Suppressor macrophage (primary cell): ENCODE results near the gene PPP5C.
"Not testable (repeated sequence)": the region's sequence is repeated elsewhere in the genome, so short reads cannot be mapped to it uniquely, and the experiment has no call there.

Source experiments
- DNase-seq, 4 experiments: peaks; one replicate each; pipeline ENCODE4 v3.0.0-alpha.2; 2020 to 2022

The PPP5C gene

DNA sequence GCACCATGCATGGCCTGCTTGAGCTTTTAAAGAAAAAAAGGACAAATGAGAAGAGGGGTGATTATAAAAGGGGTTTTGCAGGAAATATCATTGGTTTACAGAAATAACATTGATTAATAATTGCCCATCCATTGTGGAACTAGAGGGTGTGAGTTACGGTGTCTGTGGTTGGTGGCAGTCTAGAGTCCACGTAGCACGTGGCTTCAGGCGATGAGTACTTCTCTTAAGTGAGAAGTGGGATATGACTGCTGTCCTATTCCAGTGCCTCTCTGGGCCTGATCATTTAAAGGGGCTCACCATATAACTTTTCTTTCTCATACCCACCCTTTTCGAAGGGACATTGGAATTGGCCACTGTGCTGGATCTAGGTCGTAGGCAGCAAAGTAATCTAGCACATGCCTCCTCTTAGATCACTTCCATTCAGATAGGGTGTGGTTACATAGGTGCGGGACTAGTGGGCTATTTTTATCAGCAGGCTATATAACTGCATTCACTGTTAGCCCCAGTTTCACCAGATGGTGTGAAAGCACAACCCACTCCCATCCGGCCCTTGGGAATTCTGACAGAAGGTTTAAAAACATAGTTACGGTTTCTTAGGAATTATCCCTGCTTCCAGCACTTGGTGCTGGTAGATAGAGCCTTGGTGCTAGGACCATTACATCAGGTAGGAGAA, 19.9 kb downstream of the PPP5C start:
- no peak for DNase-seq

DNA sequence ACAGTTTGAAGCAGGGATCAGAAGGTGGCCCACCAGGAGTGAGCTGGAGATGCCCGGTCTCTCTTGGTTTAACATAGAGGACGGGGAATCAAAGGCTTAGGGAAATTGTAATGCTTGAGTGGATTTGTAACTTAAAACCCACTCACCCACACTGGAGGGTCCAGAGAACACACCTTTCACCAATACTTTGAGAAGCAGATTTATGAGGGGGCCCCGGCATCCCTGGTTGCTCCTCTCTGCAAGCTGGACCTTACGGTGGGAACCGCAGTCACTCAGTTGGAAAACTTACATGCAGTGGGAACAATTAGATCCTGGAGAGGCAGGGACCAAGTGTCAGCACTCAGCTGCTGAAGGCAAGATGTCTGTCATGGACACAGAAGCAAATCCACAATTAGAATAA, 20.5 kb downstream of the PPP5C start:
- no peak for DNase-seq

DNA sequence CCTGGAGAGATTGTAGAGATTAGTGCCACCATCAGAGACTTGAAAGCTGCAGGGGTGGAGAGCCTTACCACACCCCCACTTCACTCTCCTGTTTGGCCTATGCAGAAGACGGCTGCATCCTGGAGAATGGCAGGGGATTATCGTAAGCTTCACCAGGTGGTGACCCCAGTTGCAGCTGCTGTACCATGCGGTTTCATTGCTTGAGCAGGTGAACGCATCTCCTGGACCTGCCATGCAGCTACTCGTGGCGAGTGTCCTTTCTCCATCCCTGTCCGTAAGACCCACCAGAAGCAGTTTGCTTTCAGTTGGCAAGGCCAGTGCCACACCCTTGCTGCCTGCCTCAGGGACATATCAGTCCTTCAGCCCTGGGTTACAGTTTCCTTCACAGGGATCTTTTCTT, 21.2 kb downstream of the PPP5C start:
- no peak for DNase-seq

DNA sequence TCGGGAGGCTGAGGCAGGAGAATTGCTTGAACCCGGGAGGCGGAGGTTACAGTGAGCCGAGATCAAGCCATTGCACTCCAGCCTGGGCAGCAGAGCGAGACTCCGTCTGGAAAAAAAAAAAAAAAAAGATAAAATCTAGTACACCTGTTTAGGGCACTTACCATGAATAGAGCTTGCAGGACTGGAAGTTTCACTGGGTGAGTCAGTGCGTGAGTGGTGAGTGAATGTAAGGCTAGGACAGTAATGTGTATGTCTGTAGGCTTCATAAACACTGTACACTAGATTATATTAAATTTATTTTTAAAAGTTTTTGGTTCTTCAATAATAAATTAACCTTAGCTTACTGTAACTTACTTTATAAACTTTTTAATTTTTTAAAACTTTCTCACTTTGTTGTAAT, 22.9 kb downstream of the PPP5C start:
- DNase-seq = no peak

DNA sequence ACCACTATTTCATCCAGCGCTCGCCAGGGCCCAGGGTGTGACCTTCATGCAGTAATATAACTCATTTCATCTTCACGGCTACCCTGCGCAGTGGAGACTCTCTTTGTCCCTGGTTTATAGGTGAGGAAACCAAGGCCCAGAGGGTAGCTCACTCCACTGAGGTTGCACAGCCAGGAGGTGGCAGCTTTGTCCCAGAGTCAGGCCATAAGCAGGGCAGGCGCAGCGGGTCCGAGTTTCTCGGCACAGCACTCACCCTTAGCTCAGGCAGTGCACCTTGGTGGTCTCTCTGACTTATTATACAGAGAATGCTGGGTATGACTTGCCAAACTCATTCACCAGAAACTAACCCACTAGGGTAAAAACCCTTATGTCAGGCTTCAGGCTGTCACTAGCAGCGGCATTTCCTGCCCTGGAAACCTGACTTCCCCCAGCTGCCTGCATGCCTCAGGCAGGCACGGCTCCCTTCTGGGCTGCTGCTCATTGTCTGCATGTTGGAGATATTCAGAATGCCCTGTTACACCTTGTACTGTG, 24.5 kb downstream of the PPP5C start:
- no peak for DNase-seq

DNA sequence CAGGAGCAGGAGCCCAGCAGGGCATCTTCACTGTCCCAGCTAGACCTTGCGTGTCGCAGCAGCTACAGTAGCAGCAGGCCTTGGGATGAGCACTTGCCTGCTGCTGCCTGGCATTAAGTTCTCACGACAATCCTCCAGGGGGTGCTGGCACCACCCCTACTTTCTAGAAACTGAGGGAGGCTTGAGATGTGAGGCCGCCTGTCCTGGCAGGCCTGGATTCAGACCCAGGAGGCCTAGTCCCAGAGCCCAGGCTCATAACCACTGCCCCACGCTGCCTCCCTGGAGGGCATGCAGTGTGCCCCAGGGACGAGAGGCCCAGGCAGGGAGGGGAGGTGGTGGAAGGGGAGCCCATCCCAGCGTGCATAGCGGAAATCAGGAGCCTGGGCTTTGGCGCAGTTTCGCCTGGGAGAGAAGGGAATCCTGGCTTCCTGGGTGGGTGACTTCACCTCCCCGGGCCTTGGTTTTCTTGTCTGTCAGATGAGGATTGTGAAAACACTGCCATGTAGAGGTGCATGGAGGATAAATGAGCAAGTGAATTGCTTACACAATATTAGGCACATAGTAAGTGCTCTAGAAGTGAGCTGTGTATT, 26.1 kb downstream of the PPP5C start:
- no peak for DNase-seq

DNA sequence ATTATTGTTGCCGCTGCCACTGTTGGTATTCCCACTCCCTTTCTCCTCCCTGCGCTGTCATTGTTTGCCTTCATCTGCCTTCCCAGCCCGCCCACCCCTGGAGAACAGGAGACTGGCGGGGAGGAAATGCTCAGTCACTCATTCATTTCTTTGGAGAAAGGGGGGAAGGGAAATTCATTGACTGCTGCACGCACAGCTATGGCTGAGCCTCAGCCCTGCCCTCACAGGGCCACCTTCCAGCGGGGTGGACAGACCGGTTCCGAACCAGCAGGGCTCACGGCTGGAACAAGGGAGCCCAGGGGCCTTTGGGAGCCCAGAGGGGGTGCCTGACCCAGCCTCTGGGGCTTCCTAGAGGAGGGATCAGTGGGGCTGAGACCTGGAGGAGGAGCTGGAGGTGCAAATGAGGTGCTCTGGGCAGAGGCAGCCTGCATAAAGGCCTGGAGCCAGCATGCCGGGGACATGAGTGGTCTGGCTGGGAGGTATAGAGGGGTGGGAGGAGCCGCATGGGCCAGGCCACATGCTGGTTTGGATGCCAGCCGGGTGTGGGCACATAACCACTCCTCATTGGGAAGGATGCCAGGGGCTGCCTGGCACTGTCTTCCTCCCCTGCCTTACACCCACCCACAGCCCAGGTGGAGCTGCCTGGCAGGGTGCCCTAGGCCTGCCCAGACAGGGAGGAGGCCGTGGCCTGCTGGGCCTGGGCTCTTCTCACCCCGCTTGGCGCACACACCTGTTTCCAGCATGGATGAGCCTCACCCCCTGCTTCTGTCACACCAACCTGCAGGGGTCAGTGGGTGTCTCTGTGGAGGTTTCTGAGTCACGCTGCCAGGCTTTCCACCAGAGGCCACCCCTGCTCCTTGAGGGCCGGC, 26.8 kb downstream of the PPP5C start:
- no peak for DNase-seq

DNA sequence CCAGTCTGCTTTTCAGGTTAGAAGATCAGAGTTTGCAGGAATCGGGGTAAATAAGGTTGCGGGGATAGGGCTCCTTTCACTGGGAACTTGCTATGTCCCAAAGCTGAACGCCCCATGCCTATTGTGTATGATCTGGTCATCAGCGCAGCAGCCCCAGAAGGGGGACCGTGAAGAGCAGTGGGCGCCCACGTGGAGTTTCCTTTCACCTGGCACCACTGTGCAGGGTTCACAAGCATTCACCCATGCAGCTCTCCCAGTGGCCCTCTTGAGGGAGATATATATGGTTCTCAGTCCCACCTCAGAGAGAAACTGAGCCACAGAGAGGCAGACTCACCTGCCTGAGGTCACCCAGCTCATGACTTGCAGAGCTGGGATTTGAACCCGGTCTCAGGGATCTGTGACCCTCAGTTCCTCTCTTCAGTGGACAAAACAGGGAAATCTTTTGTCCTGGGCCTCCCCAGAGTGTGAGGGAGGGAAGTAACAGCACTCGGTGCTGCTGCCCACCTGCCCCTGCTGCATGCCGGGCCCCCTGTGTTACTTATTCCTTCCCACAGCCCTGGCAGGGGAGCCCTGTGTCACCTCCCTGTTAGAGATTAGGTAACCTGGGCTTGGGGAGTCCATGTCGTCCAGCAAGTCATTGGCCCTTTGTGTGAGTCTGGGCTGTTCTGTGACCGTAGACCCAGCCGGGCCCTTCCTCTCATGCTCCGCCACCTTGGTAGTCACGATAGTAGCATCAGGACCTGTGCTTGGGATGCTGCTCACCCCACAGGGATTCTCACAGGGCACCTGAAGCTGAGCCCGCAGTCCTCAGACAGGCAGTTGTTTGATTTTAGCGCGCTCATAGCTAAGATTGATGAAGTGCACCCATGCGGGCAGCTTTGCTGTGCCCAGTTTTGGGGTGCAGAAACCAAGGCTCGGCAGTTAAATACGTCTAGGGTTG, 27.9 kb downstream of the PPP5C start:
- DNase-seq = no peak

DNA sequence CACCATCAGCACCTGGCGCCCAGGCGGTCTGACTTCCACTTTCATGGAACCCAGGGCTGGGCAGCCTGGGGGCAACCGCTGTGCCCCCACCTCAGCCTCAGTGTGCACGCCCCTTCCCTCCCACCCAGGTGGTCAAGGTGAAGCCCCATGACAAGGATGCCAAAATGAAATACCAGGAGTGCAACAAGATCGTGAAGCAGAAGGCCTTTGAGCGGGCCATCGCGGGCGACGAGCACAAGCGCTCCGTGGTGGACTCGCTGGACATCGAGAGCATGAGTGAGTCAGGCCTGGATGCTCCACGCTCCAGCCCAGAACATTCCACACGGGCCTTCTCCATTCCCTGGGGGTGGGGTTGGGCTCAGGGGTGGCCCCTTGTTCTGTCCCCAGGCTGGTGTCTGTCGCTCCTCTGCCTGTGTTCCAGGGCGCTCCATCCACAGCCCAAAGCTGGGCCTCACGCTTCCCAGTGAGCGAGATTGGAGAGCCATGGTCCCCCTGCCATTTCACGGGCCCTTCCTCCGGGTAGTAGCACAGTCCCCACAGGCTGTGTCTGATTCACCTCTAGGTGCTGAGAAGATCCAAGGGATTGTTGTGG, 28.7 kb downstream of the PPP5C start:
- DNase-seq = not testable (repeated sequence)

DNA sequence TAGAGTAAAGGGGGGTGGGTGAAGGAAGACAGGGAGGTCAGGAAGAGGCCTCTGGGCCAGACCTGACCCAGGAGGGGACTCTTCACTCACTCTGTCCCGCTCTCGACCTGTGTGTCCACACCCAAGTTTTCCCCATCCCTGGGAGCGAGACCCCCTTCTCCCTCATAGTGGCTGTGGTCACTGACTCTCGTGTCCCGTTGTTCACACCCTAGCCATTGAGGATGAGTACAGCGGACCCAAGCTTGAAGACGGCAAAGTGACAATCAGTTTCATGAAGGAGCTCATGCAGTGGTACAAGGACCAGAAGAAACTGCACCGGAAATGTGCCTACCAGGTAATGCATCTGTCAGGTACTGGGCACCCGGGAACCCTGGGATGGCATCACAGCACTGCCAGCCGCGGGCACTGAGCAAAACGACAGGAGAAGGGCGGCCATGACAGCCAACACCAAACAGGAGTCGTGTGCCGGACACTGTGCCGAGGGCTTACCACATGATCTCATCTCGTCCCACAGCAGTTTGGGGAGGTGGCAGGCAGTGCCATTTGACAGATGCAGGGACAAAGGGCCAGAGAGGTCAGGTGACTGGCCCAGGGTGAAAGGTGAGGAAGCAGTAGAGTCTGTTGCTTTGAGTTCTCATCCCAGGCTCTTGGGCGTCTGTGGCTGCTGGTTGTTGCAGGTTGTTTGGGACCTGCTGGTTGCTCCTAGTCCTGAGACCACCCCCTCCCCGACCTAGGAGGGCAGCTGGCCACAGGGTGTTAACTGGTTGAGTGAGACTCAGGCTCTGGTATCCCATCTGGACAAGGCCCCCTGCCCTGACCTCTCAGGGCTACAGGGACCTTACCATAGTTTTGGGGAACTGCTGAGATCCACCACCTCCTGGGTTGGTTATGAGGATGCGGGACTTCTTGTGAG, 29.6 kb downstream of the PPP5C start:
- DNase-seq = no peak

DNA sequence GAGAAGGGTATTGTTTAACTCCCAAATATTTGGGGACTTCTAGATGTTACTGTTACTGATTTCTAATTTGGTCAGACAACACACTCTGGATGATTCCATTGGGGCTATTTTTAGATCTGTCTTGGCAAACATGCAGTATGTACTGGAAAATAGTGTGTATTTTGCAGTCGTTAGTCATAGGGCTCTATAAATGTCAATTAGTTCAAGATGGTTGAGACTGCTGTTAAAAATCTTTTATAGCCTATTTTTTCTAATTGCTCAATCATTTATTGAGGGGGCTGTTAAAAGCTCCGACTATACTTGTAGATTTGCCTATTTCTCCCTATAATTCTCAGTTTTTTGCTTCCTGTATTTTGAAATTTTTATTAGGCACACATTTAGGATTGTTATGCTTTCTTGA, 31.4 kb downstream of the PPP5C start:
- DNase-seq = no peak

DNA sequence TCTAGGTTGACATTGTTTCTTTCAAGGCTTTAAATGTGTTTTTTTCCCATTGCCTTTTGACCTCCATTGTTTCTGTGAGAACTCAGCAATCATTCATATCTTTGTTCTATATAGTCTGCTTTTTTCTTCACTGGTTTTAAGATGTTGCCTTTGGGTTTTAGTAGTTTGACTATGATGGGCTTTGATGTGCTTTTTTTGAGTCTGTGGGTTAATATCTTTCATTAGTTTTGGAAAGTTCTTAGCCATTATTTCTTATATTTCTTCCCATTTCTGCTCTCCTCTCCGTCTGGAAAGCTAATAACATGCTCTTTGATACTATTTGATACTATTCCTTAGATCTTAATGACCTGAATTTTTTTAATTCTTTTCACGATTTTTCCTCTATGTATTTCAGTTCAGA, 33.8 kb downstream of the PPP5C start:
- DNase-seq = no peak

DNA sequence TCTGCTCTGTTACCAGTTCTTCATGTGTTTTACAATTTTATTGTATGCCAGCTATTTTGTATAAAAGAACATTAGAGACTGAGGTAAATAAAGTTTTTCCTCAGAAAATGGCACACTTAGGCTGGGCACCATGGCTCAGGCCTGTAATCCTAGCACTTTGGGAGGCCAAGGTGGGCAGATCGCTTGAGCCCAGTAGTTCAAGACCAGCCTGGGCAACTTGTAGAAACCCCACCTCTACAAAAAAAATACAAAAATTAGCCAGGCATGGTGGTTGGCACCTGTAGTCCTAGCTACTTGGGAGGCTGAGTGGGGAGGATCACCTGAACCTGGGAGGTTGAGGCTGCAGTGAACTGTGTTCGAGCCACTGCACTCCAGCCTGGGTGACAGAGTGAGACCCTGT, 34.5 kb downstream of the PPP5C start:
- no peak for DNase-seq

DNA sequence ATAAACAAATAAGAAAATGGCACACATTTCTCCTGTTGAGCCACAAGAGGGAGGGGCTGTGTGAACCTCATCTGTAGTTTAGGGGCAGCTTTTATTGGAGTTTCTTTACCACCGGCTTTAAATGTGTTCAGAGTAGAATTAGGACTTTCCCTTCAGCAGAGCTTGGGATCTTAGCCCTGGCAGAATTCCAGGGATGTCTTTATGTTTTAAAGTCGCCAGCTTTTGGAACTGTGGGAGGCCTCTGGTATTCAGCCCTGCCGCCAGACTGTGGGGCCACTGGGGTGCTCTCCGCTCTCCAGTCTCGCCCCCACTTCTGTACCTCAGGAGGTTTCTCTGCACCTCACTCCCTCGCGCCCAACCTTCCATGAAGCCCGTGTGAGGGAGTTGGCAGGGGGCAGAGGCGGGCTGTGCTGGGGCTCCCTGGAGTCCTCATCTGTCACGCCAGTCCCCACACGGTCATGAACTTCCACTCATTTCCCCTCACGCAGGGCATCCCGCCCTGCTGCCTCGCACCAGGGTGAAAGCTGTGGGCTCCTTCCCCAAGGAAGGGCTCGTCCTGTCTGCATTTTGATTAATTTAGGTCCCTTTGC, 35.0 kb downstream of the PPP5C start:
- DNase-seq = no peak

DNA sequence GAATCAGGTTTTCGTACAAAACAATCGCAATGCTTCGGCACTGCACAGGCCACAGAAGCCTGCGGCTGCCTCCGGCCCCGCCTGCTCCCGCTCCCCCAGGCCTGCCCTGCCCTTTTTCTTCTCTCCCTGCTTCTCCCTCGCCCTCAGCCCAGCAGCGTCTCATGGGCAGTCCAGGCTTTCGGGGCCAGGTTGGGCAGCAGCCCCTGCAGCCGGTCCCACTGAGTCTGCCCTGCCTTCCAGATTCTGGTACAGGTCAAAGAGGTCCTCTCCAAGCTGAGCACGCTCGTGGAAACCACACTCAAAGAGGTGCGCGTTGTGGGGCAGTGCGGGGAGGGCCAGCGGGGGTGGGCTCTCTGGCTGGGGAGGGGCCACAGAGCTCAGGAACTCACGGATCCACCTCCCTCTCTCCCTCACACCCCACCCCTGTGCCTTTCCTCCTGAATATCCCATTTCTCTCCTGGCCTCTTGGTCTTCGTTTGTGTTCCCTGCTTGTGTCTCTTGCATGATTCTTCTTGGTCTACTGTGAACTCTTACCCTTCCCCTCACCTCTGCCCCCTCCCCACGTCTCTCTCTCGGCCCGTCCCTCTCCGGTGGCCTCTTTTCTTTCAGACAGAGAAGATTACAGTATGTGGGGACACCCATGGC, 36.4 kb downstream of the PPP5C start:
- DNase-seq = no peak

DNA sequence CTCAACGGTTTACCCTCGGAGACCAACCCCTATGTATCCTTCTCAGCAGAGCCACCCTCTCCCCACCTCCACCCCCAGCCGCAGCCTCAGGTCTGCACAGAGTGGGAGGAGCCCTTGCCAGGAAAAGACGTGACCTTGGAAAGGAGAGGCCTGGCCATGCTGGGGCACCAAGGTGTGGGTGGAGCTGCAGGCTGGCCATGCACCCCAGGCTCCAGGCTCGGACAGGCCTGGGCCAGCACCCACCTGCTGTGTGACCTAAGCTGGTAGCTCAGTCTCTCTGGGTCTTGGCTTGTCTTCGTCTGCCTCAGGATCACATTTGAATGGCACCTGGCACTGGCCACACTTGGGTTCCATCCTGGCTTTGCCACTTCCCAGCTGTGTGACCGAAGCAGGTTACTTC, 37.0 kb downstream of the PPP5C start:
- DNase-seq = no peak

DNA sequence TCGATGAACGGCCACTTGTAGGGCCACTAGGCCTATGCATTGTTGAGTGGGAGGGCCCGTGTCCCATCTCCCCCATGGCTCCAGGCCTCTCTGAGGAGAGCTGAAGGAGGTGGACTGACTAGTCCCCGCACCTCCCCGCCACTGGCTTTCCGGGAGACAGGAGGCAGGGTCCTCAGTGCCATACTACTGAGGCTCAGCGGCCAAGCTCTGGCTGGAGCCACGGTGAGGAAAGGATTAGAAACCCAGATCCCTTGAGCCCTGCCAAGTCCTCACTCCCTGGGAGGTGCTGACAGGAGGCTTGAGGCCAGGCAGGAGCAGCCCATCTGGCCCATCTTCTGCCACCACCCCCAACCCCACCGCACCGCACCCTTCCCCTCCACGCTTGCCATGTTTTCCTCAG, 37.5 kb downstream of the PPP5C start:
- DNase-seq = no peak

DNA sequence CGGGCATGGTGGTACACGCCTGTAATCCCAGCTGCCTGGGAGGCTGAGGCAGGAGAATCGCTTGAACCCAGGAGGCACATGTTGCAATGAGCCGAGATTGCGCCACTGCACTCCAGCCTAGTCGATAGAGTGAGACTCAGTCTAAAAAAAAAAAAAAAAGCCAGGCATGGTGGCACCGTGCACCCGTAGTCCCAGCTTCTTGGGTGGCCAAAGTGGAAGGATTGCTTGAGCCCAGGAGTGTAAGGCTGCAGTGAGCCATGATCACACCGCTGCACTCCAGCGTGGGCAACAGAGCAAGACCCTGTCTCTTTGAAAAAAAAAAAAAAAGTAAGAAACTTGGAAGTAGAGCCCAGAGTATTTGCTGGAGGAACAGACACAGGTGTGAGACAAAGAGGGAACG, 38.7 kb downstream of the PPP5C start:
- no peak for DNase-seq

DNA sequence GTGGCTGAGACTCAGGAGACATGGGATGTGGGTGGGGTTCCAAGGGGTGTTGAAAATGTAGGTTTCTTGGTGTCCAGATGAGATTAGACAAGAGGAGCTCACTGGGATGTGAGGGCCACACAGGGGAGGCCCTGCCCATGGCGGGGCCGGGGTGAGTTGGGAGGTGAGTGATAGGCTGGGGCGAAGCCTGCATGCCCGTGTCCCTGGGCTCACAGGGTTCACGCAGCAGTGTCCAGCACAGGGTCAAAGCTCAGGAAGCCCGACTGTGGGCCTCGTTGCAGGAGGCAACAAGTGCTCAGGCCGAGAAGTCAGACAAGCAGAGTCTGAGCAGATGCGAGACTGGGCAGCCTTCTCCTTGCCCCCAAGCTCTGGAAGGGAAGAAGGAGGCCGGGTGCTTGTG, 39.3 kb downstream of the PPP5C start:
- DNase-seq = no peak
